SK-N-SH (cell line): ENCODE data around the gene DYNLT2B.

ENCODE experiments used
- MXI1 ChIP-seq: IDR thresholded peaks from 2 replicates; pipeline ENCODE4 v1.6.1; 2012; ENCODE audit warnings: mild to moderate bottlenecking, low read depth, low read length, improper control_type of control experiment
- TEAD4 ChIP-seq: IDR thresholded peaks from 2 replicates; pipeline ENCODE4 v1.4.0; 2012; ENCODE audit warnings: mild to moderate bottlenecking, borderline replicate concordance; ENCODE audit not compliant: insufficient read depth

DNA sequence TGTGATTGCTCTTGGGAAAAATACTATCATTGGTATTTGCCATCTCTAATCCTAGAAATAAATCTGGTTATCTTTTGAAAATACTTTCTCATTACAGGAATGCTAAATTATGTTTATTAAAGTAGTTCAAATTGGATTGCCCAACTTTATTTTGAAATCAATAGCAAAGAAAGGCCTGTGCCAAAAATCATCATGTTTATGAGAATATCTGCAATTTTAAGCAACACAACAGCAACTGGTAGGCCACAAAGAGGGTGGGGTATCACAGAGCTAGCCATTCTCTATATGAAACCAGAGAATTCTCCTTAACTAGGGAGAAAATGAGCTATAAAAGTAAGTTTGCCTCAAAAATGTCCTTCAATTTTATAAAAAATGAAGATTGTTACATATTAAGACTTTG lies 32.0 kb upstream of the DYNLT2B start:
- TF ChIP-seq MXI1, result no peak
- no peak for TF ChIP-seq TEAD4
